Measurements from ENCODE around the gene CAT. TPM values are rescaled to one million over a fixed set of nuclear protein-coding genes. Genes with fewer than 3 reads are reported as not detected.

Gene CAT
- total and polyA plus RNA-seq, 9 of the 15 experiments (the other 6 are each of a cell fraction or from before 2014, with no cell fraction given): 86.7 to 183 (median 114) TPM

DNA sequence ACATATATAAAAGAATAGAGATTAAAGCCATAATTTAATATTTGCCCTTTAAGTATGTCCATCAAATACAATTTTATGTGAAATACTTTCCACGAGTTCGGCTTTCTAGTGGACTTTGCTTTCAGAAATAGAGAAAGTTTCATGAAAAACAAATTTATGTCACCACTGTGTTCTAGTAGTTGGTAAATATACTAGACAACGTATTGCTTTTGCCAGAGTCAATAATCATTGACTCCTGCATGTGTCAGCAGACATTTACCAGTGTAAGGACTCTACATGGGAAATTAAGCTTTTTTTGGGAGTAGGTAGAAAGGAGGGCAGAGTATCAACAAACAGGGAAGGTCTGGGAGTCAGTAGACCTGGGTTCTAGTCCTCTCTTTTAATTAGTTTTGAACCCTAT lies 32.3 kb upstream of the CAT start (continued):
- TF ChIP-seq HNRNPH1 (optimal IDR thresholded peaks at IDR 0.05; ENCODE audit: low read depth, low read length): no peak
- TF ChIP-seq BRD9 (IDR thresholded peaks at IDR 0.05; ENCODE audit: low read depth, partially characterized antibody): no peak

DNA sequence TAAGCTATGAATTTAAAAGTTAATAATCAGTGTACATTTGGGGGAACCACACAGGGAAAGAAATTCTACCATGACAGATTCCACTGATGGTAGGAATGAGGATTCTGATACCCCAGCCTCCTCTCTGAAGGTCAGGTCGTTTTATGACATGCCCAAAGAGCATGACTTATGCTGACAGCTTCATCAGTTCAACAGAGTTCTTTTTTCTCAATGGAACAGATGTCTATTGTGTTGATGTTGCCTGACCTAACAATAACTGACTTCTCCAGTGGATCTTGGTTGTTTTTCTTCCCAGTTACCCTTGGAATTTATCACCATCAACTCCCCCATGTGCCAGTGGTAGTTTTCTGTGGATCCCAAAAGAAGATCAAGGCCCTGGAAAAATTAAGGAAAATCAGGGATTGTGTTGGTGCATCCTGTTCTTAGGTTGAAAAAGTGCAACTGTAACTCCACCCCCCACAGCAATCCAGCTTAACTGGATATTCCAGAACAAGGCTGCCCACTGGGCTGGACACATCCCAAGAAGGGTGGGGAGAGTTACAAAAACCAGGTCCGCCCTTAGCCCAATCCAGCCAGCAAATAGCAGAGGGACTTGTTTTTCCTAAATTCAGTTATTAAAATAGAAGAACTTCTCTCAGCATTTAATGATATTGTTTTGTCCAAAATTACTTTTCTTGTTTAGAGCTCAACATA lies 31.5 kb upstream of the CAT start:
- no peak overlapping the region for H3K4me2 ChIP-seq (ENCODE audit: insufficient read depth, low read length)
- 0 out of 5 replicates have a peak, but pooled peaks cover 0 to 7% of the 10 kb centered on the region in 2 experiments for H3K4me1 ChIP-seq (replicated peaks in 1 of 2; ENCODE audit: control insufficient read depth in 2 of 2, insufficient read depth in 2 of 2, low read length in 2 of 2)
- H4K20me1 ChIP-seq (replicated peaks; ENCODE audit: control insufficient read depth, insufficient read depth, low read length): no peaks in the 10 kb centered on the region
- no peak overlapping the region for H3K9ac ChIP-seq (ENCODE audit: insufficient read depth in 1 of 2, low read depth in 2 of 2, low read length in 2 of 2)
- BruUV-seq (replicated peaks): no TSS peak
- POLR2A ChIA-PET: no interaction called here
- ATAC-seq: no peak
- CTCF ChIA-PET (ENCODE audit: low intra/inter-chr PET ratio): no interaction called here
- no peaks in the 10 kb centered on the region; the same call in 1 of the 2 replicates for H3K9me3 ChIP-seq (replicated peaks; ENCODE audit: control insufficient read depth, insufficient read depth, low read depth, low read length)
- in situ Hi-C loops (cut with MboI) (no loop called here), intact Hi-C loops (cut with micrococcal nuclease) (no loop called here)
- no peak overlapping the region for H3K4me3 ChIP-seq
- no peak overlapping the region for H3K27ac ChIP-seq (ENCODE audit: extremely low read depth, low read depth, low read length)
- DNase-seq (ENCODE audit: extremely low read depth in 1 of 4, low spot score in 3 of 4): no peak
- H3K79me2 ChIP-seq (ENCODE audit: control insufficient read depth, insufficient read depth, low read length): no peaks in the 10 kb centered on the region
- no peaks in the 10 kb centered on the region for H3K27me3 ChIP-seq (ENCODE audit: control insufficient read depth in 2 of 2, insufficient read depth in 2 of 2, low read length in 2 of 2)
- FAIRE-seq: no peak
- 5% methylated on average over 2 of the region's 2 CpGs for WGBS (ENCODE audit: insufficient coverage, low coverage, missing lambda C conversion rate)
- no peaks in the 10 kb centered on the region for H3K9me1 ChIP-seq (ENCODE audit: control insufficient read depth, insufficient read depth, low read length)
- no peak for TF ChIP-seq BCL6 (CRISPR knock-in tag; IDR thresholded peaks at IDR 0.05)
- TF ChIP-seq RBFOX2 (IDR thresholded peaks at IDR 0.05; ENCODE audit: low read depth, low read length): no peak
- TF ChIP-seq, protein P1, sequence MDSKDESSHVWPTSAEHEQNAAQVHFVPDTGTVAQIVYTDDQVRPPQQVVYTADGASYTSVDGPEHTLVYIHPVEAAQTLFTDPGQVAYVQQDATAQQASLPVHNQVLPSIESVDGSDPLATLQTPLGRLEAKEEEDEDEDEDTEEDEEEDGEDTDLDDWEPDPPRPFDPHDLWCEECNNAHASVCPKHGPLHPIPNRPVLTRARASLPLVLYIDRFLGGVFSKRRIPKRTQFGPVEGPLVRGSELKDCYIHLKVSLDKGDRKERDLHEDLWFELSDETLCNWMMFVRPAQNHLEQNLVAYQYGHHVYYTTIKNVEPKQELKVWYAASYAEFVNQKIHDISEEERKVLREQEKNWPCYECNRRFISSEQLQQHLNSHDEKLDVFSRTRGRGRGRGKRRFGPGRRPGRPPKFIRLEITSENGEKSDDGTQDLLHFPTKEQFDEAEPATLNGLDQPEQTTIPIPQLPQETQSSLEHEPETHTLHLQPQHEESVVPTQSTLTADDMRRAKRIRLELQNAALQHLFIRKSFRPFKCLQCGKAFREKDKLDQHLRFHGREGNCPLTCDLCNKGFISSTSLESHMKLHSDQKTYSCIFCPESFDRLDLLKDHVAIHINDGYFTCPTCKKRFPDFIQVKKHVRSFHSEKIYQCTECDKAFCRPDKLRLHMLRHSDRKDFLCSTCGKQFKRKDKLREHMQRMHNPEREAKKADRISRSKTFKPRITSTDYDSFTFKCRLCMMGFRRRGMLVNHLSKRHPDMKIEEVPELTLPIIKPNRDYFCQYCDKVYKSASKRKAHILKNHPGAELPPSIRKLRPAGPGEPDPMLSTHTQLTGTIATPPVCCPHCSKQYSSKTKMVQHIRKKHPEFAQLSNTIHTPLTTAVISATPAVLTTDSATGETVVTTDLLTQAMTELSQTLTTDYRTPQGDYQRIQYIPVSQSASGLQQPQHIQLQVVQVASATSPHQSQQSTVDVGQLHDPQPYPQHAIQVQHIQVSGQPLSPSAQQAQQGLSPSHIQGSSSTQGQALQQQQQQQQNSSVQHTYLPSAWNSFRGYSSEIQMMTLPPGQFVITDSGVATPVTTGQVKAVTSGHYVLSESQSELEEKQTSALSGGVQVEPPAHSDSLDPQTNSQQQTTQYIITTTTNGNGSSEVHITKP (IDR thresholded peaks at IDR 0.05; ENCODE audit: partially characterized antibody): no peak
- TF ChIP-seq KLF13 (tag; IDR thresholded peaks at IDR 0.05; ENCODE audit: borderline replicate concordance, low read depth): no peak
- TF ChIP-seq, protein P2, sequence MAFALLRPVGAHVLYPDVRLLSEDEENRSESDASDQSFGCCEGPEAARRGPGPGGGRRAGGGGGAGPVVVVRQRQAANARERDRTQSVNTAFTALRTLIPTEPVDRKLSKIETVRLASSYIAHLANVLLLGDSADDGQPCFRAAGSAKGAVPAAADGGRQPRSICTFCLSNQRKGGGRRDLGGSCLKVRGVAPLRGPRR (CRISPR knock-in tag; IDR thresholded peaks at IDR 0.05): no peak
- TF ChIP-seq TBP (optimal IDR thresholded peaks at IDR 0.05; ENCODE audit: low read depth, low read length): no peak
- no peak for TF ChIP-seq PURB (CRISPR knock-in tag; IDR thresholded peaks at IDR 0.05; ENCODE audit: low read depth)
- no peak for TF ChIP-seq NFIC (IDR thresholded peaks at IDR 0.05)
- TF ChIP-seq, protein P3, sequence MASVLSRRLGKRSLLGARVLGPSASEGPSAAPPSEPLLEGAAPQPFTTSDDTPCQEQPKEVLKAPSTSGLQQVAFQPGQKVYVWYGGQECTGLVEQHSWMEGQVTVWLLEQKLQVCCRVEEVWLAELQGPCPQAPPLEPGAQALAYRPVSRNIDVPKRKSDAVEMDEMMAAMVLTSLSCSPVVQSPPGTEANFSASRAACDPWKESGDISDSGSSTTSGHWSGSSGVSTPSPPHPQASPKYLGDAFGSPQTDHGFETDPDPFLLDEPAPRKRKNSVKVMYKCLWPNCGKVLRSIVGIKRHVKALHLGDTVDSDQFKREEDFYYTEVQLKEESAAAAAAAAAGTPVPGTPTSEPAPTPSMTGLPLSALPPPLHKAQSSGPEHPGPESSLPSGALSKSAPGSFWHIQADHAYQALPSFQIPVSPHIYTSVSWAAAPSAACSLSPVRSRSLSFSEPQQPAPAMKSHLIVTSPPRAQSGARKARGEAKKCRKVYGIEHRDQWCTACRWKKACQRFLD (CRISPR knock-in tag; IDR thresholded peaks at IDR 0.05): no peak
- no peak overlapping the region for H2AFZ ChIP-seq (ENCODE audit: low read depth, low read length)
- H3K36me3 ChIP-seq (ENCODE audit: control insufficient read depth, insufficient read depth, low read length): no peaks in the 10 kb centered on the region
